Measurements from ENCODE around the gene PDLIM3. TPM values are rescaled to one million over a fixed set of nuclear protein-coding genes. Genes with fewer than 3 reads are reported as not detected.

Gene PDLIM3
- total and polyA plus RNA-seq, 2 of the 13 experiments (the other 11 are each of a cell fraction or from before 2014, with no cell fraction given): 5.9 to 14.0 TPM

DNA sequence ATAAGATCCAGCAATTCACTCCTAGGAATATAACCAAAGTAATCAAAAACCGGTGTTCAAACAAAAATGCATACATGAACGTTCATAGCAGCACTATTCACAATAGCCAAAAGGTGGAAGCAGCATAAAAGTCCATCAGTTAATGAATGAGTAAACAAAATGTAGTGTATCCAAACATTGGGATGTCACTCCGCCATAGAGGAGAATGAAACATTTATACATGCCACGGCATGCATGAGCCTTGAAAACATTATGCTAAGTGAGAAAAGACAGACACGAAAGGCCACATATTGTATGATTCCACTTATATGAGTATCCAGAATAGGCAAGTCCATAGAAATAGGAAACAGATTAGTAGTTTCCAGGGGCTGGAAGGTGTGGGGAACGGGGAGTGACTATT is 11.0 kb upstream of the PDLIM3 start (continued):
- TF ChIP-seq, protein P1, sequence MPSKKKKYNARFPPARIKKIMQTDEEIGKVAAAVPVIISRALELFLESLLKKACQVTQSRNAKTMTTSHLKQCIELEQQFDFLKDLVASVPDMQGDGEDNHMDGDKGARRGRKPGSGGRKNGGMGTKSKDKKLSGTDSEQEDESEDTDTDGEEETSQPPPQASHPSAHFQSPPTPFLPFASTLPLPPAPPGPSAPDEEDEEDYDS (CRISPR knock-in tag; IDR thresholded peaks at IDR 0.05): no peak
- TF ChIP-seq ZNF510 (CRISPR knock-in tag; IDR thresholded peaks at IDR 0.05; ENCODE audit: low read depth): no peak
- TF ChIP-seq RELA (CRISPR knock-in tag; IDR thresholded peaks at IDR 0.05): no peak
- no peak for TF ChIP-seq ZNF652 (CRISPR knock-in tag; IDR thresholded peaks at IDR 0.05; ENCODE audit: borderline replicate concordance, low read depth)
- TF ChIP-seq, protein P2, sequence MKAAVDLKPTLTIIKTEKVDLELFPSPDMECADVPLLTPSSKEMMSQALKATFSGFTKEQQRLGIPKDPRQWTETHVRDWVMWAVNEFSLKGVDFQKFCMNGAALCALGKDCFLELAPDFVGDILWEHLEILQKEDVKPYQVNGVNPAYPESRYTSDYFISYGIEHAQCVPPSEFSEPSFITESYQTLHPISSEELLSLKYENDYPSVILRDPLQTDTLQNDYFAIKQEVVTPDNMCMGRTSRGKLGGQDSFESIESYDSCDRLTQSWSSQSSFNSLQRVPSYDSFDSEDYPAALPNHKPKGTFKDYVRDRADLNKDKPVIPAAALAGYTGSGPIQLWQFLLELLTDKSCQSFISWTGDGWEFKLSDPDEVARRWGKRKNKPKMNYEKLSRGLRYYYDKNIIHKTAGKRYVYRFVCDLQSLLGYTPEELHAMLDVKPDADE (CRISPR knock-in tag; IDR thresholded peaks at IDR 0.05): no peak
- TF ChIP-seq ZBTB7A (CRISPR knock-in tag; IDR thresholded peaks at IDR 0.05): no peak

DNA sequence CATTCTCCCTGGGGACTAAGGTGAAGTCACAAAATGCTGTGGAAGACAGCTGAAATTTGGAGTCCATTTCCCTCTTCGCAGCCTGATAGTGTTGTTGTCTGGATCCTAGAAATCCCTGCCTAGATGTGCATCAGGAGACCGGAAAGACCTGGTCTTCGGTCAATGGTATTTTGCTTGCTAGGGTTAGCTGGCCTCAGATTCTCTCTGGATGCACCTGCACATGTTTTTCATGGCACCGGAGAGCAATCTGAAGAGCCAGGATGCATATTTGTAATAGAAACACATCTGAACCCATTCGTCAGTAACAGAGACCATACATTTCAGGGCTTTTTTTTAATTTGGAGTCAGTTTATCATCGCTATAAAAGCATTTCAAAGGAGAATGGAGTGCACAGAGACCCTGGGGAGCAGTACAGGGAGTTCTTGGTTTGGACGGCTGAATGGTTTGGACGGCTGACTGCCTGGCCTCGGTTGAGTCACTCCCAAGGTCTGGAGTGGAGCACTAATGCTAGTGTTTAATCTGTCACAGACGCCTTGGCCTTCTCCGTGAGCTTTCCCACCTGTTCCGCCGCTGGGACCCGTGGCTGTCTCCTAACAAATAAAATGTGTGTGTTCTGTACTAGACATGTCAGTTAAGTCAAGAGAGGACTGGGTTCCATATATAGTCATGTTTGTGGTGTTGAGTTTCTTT is 7.5 kb upstream of the PDLIM3 start:
- in situ Hi-C loops (cut with HindIII; ENCODE audit: extremely low pct_ligation_motif_present, low pct_unique_long_range_greater_than_20kb): no loop called here
- no TSS peak for BruUV-seq (replicated peaks)
- H3K79me2 ChIP-seq (ENCODE audit: insufficient read depth, low read length): no peaks in the 10 kb centered on the region
- peaks cover 8% of the 10 kb centered on the region; the same call in 1 of the 2 replicates for H3K4me1 ChIP-seq (ENCODE audit: insufficient read depth, low read length)
- ChIA-PET POLR2A (no interaction called here), CTCF (ENCODE audit: low intra/inter-chr PET ratio, low total read pairs) (no interaction called here)
- H3K27ac ChIP-seq (ENCODE audit: extremely low read length, insufficient read depth, low read length): no peak overlapping the region
- H3K4me3 ChIP-seq (replicated peaks in 1 of 3; ENCODE audit: insufficient read depth in 1 of 3, low read depth in 2 of 3, low read length in 3 of 3): no peak overlapping the region
- no peak overlapping the region for H2AFZ ChIP-seq (ENCODE audit: low read length)
- TF ChIP-seq EP300 (IDR thresholded peaks at IDR 0.05; ENCODE audit: low read depth in 2 of 2, low read length in 2 of 2) (no peak), EP300 (CRISPR knock-in tag; IDR thresholded peaks at IDR 0.05; ENCODE audit: borderline replicate concordance) (no peak), MEIS2 (CRISPR knock-in tag; IDR thresholded peaks at IDR 0.05) (no peak), ZNF605 (CRISPR knock-in tag; IDR thresholded peaks at IDR 0.05) (no peak), ZNF792 (CRISPR knock-in tag; IDR thresholded peaks at IDR 0.05) (no peak)
- TF ChIP-seq, protein P3, sequence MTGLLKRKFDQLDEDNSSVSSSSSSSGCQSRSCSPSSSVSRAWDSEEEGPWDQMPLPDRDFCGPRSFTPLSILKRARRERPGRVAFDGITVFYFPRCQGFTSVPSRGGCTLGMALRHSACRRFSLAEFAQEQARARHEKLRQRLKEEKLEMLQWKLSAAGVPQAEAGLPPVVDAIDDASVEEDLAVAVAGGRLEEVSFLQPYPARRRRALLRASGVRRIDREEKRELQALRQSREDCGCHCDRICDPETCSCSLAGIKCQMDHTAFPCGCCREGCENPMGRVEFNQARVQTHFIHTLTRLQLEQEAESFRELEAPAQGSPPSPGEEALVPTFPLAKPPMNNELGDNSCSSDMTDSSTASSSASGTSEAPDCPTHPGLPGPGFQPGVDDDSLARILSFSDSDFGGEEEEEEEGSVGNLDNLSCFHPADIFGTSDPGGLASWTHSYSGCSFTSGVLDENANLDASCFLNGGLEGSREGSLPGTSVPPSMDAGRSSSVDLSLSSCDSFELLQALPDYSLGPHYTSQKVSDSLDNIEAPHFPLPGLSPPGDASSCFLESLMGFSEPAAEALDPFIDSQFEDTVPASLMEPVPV (CRISPR knock-in tag; IDR thresholded peaks at IDR 0.05): no peak
- TF ChIP-seq, protein P4, sequence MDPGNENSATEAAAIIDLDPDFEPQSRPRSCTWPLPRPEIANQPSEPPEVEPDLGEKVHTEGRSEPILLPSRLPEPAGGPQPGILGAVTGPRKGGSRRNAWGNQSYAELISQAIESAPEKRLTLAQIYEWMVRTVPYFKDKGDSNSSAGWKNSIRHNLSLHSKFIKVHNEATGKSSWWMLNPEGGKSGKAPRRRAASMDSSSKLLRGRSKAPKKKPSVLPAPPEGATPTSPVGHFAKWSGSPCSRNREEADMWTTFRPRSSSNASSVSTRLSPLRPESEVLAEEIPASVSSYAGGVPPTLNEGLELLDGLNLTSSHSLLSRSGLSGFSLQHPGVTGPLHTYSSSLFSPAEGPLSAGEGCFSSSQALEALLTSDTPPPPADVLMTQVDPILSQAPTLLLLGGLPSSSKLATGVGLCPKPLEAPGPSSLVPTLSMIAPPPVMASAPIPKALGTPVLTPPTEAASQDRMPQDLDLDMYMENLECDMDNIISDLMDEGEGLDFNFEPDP (CRISPR knock-in tag; conservative IDR thresholded peaks at IDR 0.05): no peak
- TF ChIP-seq, protein P5, sequence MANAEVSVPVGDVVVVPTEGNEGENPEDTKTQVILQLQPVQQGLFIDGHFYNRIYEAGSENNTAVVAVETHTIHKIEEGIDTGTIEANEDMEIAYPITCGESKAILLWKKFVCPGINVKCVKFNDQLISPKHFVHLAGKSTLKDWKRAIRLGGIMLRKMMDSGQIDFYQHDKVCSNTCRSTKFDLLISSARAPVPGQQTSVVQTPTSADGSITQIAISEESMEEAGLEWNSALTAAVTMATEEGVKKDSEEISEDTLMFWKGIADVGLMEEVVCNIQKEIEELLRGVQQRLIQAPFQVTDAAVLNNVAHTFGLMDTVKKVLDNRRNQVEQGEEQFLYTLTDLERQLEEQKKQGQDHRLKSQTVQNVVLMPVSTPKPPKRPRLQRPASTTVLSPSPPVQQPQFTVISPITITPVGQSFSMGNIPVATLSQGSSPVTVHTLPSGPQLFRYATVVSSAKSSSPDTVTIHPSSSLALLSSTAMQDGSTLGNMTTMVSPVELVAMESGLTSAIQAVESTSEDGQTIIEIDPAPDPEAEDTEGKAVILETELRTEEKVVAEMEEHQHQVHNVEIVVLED (CRISPR knock-in tag; IDR thresholded peaks at IDR 0.05; ENCODE audit: borderline replicate concordance): no peak
- intact Hi-C loops (cut with micrococcal nuclease; ENCODE audit: unreplicated experiment): no loop called here
- no peak overlapping the region for H3K9ac ChIP-seq (ENCODE audit: insufficient read depth, low read depth, low read length)
- 44% methylated on average over 14 of the region's 14 CpGs for WGBS (ENCODE audit: low lambda C conversion rate)
- H3K36me3 ChIP-seq (replicated peaks in 1 of 2; ENCODE audit: control insufficient read depth in 1 of 2, insufficient read depth in 2 of 2, low read length in 2 of 2): no peaks in the 10 kb centered on the region
- H3K4me2 ChIP-seq (ENCODE audit: low read depth, low read length): no peak overlapping the region
- FAIRE-seq: no peak
- H3K9me3 ChIP-seq (ENCODE audit: low read length): no peaks in the 10 kb centered on the region
- H4K20me1 ChIP-seq (ENCODE audit: insufficient read depth, low read length): no peaks in the 10 kb centered on the region
- DNase-seq (ENCODE audit: low spot score): no peak
- no peak for ATAC-seq
- peaks cover 0 to 63% of the 10 kb centered on the region in 2 experiments; a peak in 4 of 5 replicates for H3K27me3 ChIP-seq (ENCODE audit: control insufficient read depth in 1 of 2, insufficient read depth in 2 of 2, low read length in 2 of 2)
